ENCODE measurements around the gene CPED1.
"Not testable (repeated sequence)": the region's sequence is repeated elsewhere in the genome, so short reads cannot be mapped to it uniquely, and the experiment has no call there.

Gene CPED1

DNA sequence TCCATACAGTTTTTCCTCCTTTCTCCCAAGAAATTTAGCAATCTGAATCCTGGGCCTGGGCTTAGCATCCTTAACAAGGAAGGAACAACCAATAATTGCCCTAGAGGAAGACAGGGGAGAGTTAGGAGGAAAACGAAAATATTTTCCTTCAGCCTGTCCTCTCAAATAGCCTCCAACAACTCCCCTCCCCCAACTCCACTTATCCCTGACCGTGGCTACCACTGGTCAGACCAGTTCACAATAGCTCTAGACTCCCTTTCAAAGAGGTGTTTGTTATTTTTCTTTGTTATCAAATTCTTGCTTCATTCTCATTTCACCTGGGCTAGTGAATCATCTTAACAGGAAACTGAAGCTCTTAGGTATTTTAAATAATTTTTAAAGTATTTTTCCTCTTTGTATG is 114.1 kb downstream of the CPED1 start:
- DNase-seq: no peak

DNA sequence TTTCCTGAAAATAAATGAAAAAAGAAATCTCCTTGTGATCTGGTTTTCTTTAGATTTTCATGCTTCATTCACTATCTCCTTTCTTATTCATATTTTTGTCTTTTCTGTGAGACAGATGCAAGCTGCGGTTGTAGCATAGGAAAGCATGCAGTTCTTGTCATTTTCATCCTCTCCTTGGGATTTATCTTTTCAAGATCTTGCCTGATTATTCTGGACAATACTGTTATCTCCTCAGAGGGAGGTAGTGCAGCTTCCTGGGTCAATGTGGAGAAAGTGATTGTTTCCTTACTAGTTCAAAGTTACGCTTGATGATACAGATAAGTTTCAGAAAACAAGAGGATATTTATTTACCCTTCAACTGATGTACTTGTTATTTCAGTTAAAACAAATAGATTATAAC is 114.6 kb downstream of the CPED1 start:
- no peak for DNase-seq

- DNase-seq: no peak
Observed at GRCh38 chr7:121103579-121103978, 115.1 kb downstream of the CPED1 start.

GRCh38 chr7:121105262-121105661 is 116.8 kb downstream of the CPED1 start:
- DNase-seq: no peak

DNA sequence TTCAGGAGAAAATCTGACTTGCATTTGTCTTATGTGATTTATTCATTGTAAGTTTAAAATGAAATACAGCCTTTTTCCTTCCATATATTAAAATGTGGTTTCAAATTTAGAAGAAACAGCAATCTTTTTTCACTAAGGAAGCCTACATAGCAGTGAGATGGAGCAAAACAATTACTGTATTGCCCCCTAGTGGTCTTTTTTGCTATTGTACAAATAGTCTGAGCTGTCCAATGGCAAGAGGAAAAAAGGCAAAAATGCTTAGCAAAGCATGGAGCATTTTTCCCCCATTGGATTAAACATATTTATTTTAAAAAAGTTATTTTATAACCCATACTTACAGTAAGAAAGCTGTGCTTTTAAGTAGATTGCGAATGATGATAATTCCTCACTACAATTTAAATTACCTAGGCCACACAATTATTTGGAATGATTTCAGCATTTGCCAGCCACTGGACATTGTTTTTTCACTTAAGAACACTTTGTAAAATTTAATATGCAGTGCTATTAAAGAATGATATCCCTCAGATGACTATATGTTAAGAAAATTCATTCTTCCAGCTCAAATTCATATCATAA is 119.5 kb downstream of the CPED1 start:
- no peak for DNase-seq

- DNase-seq: no peak
Observed at GRCh38 chr7:121109145-121109544, 120.6 kb downstream of the CPED1 start.

DNA sequence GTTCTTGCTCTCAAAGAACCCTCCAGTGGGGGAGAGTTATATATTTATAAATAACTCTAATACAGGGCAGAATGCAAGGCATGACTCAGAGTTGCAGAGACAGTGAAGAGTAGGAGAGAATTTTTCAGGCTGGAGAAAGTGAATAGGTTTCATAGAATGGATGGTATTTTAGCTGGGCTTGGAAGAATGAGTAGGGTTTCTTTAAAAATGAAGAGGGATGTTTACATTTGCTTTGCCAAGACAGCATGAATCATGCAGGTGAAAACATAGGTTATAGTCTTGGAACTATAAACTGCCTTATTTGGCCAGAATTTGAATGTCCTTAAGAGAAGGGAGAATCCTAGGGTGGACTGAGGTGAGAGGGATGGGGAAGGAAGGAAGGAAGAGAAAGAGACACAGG is 124.8 kb downstream of the CPED1 start:
- no peak for DNase-seq

DNA sequence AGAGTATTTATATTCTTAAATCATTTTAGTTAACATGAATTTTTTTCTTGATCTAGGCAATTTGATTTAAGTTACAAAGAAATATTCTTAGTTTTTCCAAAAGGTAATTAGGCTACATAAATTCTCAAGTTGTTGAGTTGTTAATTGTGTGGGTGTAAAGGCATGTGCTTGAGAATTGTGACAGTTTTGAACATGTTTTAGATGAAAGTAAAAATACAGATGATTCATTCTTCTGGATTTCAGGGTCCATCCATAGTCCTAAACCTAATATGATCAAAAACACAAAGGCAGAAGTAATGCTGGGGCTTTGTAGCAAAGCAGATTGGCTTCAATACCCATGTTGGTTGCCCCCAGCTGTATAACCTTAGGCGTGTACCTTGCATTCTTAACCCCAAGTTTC is 127.9 kb downstream of the CPED1 start:
- no peak for DNase-seq

DNA sequence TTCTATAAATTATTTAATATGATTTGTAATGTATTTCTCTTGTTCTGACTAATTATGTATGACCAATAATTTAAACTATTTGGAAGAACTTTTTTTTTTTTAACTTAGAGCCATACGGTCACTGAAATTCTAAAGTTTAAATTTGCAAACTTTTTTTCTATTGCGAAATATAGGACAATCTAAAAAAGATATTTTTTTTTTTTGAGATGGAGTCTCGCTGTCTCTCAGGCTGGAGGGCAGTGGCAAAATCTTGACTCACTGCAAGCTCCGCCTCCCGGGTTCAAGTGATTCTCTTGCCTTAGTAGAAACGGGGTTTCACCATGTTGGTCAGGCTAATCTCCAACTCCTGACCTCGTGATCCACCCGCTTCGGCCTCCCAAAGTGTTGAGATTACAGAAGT is 130.5 kb downstream of the CPED1 start:
- no peak for DNase-seq

- no peak for DNase-seq
Observed at GRCh38 chr7:121123032-121123431, 134.5 kb downstream of the CPED1 start.

- not testable (repeated sequence) for DNase-seq
Observed at GRCh38 chr7:121125454-121125853, 136.9 kb downstream of the CPED1 start.

GRCh38 chr7:121126201-121126600 is 137.7 kb downstream of the CPED1 start:
- no peak for DNase-seq

DNA sequence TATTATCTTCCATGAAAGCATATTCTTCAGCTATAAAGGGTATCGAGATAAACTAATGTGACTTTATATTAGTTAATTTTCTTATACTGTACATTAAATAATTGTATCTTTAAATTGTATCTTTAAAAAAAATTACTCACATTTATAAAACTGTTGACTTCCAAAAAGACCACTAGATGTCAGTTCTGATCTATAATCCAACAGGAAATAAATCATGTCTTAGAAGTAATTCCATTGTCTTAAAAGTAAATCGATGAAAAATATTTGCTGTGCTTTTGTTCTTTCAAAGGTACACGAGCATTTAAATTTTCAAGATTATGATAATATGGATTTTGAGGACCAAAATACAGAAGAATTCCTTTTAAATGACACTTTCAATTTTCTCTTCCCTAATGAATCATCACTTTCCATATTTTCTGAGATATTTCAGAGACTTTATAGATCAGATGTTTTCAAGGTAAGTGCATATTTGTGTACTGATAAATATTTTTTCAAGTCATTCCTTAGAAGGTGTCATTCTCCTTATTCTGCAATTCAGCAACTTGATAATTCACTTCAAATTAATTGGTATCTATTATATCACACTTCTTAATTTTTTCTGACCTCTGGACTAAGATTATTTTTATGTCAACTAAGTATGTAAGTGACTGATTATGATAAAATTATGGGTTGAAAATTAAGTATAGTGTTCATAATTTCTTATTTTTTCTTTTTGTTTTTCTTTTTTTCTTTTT is 138.5 kb downstream of the CPED1 start:
- no peak for DNase-seq

DNA sequence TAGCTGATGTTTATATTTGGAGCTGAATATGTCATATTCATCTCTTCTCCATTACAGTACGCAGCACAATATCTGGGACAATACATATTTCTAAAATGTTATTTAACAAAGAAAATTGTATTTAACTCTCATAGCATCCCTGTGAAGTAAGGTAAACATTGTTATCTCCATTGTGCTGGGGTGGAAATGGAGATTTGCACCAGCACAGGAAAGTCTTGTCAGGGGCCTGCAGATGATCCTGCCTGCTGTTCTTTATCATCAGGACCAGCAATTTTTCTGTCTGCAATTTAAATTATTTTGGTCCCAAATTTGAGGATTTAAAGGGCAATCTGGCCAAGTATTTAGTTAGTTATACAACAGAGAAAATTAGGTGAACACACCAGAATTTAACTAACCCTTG is 144.4 kb downstream of the CPED1 start:
- DNase-seq: no peak

GRCh38 chr7:121133444-121133843 is 144.9 kb downstream of the CPED1 start:
- no peak for DNase-seq

- no peak for DNase-seq
Observed at GRCh38 chr7:121137580-121137979, 149.1 kb downstream of the CPED1 start.

DNA sequence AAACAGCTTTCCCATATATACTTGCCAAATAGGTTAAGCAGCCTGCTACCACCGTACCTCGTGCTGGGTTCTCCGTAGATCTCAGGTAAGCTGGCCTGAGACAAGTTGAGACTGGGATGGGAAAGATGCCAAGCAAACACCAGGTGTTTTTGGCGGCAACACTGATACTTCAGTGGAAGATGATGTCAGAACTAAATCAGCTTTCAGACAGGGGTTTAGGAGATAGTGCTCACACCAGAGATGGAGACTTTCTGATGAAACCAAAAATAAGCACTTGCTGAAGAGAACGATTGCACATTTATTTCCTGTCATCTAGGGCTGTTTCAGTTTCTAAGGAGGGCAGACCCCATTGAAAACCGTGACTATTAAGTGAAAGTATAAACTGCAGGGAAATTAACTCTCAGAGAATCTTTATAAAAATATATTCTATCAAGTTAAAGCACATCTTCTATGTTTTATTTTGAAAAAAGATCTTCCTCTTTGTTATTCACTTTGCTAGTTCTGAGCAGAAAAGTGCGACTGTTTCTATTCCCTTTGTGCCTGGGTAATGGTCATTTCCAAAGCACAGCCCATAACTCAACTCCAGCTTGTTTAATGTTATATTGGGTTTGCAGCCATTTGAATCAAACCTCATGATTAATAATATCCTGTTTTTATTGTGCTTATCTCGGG is 149.9 kb downstream of the CPED1 start:
- DNase-seq: no peak

DNA sequence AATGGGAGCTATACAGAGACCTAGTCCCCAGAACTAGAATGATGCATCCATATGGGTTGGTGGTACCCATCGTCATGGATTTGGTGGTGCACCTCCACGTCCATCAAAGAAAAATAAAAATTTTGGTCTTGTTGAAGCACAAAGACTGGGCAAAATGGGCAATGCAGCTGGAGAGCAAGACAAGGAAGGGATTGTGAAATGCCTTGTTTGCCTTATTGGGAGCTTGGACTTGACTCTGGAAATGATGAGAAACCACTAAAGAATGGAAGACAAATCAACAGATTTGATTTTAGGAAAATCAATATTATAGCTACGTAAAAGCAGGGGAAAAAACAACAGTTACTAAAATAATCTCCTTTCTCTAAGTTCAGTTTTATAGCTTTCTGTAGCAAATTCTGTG is 150.9 kb downstream of the CPED1 start:
- DNase-seq: no peak

GRCh38 chr7:121140790-121141189 is 152.3 kb downstream of the CPED1 start:
- DNase-seq: no peak

DNA sequence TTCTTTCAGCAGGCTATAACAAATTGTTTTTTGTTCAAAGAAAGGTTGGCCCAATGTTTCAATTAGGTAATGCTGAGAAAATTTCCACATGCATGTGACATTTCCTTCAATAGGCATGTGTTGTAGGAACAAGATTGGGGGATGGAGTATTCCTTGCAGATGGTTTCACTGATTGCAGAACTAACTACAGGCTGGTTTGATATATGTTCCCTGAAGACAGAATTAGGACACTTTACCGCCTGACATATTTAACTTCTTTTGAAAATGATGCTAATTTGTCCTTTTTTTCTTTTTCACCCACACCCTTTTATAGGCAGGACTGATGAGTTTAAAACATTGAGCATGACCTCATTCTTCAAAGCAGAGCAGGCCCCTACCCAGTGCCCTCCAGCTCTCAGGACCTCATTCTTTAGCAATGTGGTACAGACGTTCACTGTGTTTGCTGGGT is 163.3 kb downstream of the CPED1 start:
- no peak for DNase-seq

DNA sequence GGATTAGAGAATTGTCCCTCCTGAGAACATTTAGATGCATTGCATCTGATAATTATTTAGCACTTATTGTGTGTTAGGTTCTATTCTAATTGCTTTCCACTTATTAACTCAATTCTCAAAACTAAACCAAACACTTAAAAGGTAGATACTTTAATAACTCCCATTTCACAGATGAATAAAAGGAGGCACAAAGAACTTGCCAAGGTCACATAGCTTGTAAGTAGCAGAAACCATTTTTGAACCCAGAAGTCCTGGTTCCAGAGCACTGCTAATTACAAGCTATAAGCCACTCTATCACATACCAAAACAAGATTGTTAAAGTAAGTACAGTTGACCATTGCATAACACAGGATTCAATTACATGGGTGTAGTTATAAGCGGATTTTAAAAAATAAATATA is 164.9 kb downstream of the CPED1 start:
- DNase-seq: no peak

- no peak for DNase-seq
Observed at GRCh38 chr7:121153995-121154394, 165.5 kb downstream of the CPED1 start.

DNA sequence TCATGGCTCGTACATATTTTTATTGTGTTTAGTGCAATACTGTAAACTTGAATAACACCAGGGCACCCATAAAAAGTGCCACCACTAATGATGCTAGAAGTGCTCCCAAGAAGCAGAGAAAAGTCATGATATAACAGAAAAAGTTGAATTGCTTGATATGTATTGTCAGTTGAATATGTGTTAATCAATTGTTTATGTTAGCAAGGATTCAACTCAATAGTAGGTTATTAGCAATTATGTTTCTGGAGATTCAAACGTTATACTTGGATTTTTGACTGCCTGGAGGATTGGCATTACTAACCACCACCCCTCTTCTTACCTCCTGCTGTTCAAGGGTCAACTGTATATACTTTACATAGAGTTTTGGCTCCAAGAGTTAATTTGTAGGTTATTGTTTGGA is 168.3 kb downstream of the CPED1 start:
- no peak for DNase-seq

GRCh38 chr7:121157341-121157751 is 168.8 kb downstream of the CPED1 start:
- no peak for DNase-seq
